ENCODE measurements around the gene BCL11B. TPM values are rescaled to one million over a fixed set of nuclear protein-coding genes. Genes with fewer than 3 reads are reported as not detected.

Gene BCL11B
- total RNA-seq, 1 experiment from 2014 or later: 0.24 TPM

DNA sequence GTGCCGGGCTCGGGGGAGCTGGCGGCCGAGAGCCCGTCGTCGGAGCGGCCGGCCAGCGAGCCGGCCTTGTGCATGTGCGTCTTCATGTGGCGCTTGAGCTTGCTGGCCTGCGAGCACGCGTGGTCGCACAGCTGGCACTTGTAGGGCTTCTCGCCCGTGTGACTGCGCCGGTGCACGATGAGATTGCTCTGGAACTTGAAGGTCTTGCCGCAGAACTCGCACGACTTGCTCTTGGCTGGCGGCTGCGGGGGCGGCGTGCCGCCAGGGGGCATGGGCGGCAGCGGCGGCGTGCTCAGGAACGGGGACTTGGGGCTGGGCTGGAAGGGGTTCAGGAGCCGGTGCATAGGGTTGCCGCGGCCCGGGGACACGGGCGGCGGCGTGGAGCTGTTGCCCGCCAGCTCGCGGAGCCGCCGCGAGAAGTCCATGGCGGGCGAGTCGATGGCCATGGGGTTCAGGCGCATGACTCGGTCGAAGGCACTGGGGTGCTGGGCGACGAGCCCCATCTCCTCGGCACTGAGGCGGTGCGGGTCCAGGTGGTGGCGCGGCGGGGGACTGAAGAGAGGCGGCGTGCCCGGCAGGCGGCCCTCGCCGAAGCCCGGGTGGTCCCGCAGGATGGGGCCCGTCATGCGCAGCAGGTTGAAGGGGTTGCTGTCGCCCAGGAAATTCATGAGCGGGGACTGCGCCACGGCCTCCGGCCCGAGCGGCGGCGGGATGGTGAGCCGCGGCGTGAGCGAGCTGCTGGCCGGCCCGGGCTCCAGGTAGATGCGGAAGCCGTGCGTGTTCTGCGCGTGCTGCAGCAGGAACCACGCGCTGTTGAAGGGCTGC is 96.5 kb downstream of the BCL11B start:
- no peak overlapping the region for H3K4me3 Mint-ChIP-seq (ENCODE audit: low read depth, unreplicated experiment)
- DNase-seq: no peak
- intact Hi-C loops (cut with micrococcal nuclease; ENCODE audit: unreplicated experiment): no loop called here
- BruUV-seq (replicated peaks): no TSS peak
- H3K36me3 Mint-ChIP-seq (ENCODE audit: insufficient read depth, unreplicated experiment): no peaks in the 10 kb centered on the region
- H3K9me3 Mint-ChIP-seq (ENCODE audit: low read depth, unreplicated experiment): no peaks in the 10 kb centered on the region
- CTCF ChIA-PET: no interaction called here
- no peaks in the 10 kb centered on the region for H3K4me1 Mint-ChIP-seq (ENCODE audit: low read depth, unreplicated experiment)
- TF ChIP-seq, protein P1, sequence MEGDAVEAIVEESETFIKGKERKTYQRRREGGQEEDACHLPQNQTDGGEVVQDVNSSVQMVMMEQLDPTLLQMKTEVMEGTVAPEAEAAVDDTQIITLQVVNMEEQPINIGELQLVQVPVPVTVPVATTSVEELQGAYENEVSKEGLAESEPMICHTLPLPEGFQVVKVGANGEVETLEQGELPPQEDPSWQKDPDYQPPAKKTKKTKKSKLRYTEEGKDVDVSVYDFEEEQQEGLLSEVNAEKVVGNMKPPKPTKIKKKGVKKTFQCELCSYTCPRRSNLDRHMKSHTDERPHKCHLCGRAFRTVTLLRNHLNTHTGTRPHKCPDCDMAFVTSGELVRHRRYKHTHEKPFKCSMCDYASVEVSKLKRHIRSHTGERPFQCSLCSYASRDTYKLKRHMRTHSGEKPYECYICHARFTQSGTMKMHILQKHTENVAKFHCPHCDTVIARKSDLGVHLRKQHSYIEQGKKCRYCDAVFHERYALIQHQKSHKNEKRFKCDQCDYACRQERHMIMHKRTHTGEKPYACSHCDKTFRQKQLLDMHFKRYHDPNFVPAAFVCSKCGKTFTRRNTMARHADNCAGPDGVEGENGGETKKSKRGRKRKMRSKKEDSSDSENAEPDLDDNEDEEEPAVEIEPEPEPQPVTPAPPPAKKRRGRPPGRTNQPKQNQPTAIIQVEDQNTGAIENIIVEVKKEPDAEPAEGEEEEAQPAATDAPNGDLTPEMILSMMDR (IDR thresholded peaks at IDR 0.05; ENCODE audit: unreplicated experiment): no peak
- H3K27me3 Mint-ChIP-seq (ENCODE audit: unreplicated experiment): no peaks in the 10 kb centered on the region
- H3K27ac Mint-ChIP-seq (ENCODE audit: unreplicated experiment): no peak overlapping the region

DNA sequence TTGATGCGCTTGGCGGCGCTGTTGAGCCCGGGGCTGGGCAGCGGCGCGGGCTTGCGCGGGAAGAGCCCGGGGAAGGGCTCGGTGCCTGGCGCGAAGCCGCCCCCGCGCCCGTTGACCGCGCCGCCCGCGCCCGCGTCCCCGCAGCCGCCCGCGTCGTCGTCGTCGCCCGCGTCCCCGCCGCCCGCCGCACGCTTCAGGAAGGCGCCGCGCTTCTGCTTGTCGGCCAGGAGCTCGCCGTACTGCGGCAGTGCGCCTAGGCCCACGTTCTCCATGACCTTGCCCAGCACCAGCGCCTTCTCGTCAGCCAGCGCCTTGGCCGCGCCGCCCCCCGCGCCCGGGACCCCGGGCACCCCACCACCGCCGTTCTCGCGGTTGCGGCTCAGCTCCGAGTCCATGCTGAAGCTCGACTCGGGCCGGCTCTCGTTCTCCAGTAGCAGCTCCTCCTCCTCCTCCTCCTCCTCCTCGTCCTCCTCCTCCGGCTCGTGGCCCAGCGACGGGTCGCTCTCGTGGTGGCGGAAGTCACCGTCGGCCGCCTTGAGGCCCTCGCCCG is 97.2 kb downstream of the BCL11B start:
- no peak for DNase-seq
- intact Hi-C loops (cut with micrococcal nuclease; ENCODE audit: unreplicated experiment): no loop called here
- TF ChIP-seq, protein P1 (IDR thresholded peaks at IDR 0.05; ENCODE audit: unreplicated experiment): no peak
- Mint-ChIP-seq H3K9me3 (ENCODE audit: low read depth, unreplicated experiment) (no peaks in the 10 kb centered on the region), H3K36me3 (ENCODE audit: insufficient read depth, unreplicated experiment) (no peaks in the 10 kb centered on the region), H3K4me1 (ENCODE audit: low read depth, unreplicated experiment) (no peaks in the 10 kb centered on the region), H3K27me3 (ENCODE audit: unreplicated experiment) (no peaks in the 10 kb centered on the region), H3K4me3 (ENCODE audit: low read depth, unreplicated experiment) (no peak overlapping the region), H3K27ac (ENCODE audit: unreplicated experiment) (no peak overlapping the region)
- no TSS peak for BruUV-seq (replicated peaks)
- CTCF ChIA-PET: no interaction called here

DNA sequence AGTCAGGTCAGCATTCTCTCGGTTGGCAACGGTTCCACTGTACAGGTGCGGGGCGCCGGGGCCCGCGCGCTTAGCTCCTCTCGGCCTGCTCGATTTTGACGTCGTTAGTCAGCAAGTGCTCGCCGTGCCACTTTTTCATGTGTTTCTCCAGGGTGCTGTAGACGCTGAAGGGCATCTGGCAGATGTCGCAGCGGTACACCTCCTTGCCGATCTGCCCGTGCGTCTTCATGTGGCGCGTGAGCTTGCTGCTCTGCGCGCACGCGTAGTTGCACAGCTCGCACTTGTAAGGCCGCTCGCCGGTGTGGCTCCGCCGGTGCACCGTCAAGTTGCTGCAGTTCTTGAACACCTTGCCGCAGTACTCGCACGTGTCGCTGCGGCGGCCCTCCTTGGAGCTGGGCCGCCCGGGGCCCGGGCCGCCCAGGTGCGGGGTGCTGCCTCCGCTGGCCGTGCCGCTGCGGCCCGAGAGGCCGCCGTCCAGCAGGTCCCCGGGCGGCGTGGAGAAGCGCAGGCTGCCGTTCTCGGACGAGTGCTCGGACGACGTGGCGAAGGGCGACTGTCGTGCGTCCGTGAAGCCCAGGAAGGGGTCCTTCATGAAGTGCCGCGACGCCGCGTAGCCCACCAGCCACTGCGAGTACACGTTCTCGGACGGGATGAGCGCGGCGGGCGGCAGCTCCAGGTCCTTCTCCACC is 97.8 kb downstream of the BCL11B start:
- no peak for DNase-seq
- Mint-ChIP-seq H3K27me3 (ENCODE audit: unreplicated experiment) (no peaks in the 10 kb centered on the region), H3K4me1 (ENCODE audit: low read depth, unreplicated experiment) (no peaks in the 10 kb centered on the region), H3K36me3 (ENCODE audit: insufficient read depth, unreplicated experiment) (no peaks in the 10 kb centered on the region), H3K4me3 (ENCODE audit: low read depth, unreplicated experiment) (no peak overlapping the region), H3K27ac (ENCODE audit: unreplicated experiment) (no peak overlapping the region), H3K9me3 (ENCODE audit: low read depth, unreplicated experiment) (no peaks in the 10 kb centered on the region)
- TF ChIP-seq, protein P1 (IDR thresholded peaks at IDR 0.05; ENCODE audit: unreplicated experiment): no peak
- no TSS peak for BruUV-seq (replicated peaks)
- intact Hi-C loops (cut with micrococcal nuclease; ENCODE audit: unreplicated experiment): no loop called here
- CTCF ChIA-PET: no interaction called here

DNA sequence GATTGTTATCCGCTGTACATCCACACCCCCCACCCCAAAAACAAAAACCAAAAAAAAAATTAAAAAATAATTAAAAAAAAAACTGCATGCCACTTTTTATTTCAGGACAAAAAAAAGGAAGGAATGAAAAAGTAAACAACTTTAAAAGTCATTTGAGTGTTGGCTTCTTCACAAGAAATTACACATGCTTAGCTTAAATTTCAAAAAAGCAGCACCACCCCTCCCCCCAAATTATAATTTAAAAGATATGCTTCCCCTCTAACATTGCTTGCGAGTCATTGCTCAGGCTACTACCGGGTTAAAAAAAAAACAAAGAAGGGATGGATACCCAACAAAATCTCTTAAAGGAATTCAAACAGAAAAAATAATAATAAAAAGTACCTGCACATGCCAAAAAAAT is 98.5 kb downstream of the BCL11B start:
- H3K36me3 Mint-ChIP-seq (ENCODE audit: insufficient read depth, unreplicated experiment): no peaks in the 10 kb centered on the region
- no peak overlapping the region for H3K4me3 Mint-ChIP-seq (ENCODE audit: low read depth, unreplicated experiment)
- no peak overlapping the region for H3K27ac Mint-ChIP-seq (ENCODE audit: unreplicated experiment)
- no peaks in the 10 kb centered on the region for H3K4me1 Mint-ChIP-seq (ENCODE audit: low read depth, unreplicated experiment)
- no peak for DNase-seq
- intact Hi-C loops (cut with micrococcal nuclease; ENCODE audit: unreplicated experiment): no loop called here
- H3K27me3 Mint-ChIP-seq (ENCODE audit: unreplicated experiment): no peaks in the 10 kb centered on the region
- TF ChIP-seq, protein P1 (IDR thresholded peaks at IDR 0.05; ENCODE audit: unreplicated experiment): no peak
- no TSS peak for BruUV-seq (replicated peaks)
- no peaks in the 10 kb centered on the region for H3K9me3 Mint-ChIP-seq (ENCODE audit: low read depth, unreplicated experiment)
- CTCF ChIA-PET: no interaction called here
